ENCODE measurements around the gene ABI3BP. TPM values are rescaled to one million over a fixed set of nuclear protein-coding genes. Genes with fewer than 3 reads are reported as not detected.

Gene ABI3BP
- total and polyA plus RNA-seq, 7 donors, result 1.6 to 23.9 (median 6.9) TPM

DNA sequence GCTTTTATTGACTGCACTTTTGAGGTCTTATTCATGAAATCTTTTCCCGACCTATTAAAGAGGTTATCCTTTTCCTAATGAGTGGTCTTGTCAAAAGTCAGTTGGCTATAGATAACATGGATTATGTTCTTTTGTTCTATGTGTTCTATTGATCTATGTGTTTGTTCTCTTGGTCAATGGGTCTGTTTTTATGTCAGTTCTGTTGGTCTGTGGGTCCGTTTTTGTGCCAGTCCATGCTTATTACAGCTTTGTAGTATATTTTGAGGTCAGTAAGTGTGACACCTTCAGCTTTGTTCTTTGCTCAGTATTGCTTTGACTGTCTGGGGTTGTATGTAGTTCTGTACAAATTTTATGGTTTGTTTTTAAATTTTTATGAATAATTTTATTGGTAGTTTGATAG, 276.2 kb downstream of the ABI3BP start:
- Histone ChIP-seq H3K36me3 (ENCODE audit: insufficient read depth in 1 of 2, low read depth in 1 of 2) (peaks cover 2 to 72% of the 10 kb centered on the region in 2 donors), H3K27ac (no peak overlapping the region), H3K9me3 (no peaks in the 10 kb centered on the region), H3K4me1 (peaks cover 15% of the 10 kb centered on the region), H3K4me3 (no peak overlapping the region), H3K27me3 (ENCODE audit: insufficient read depth in 3 of 3, low read length in 2 of 3) (no peaks in the 10 kb centered on the region)
- no peak for ATAC-seq
- TF ChIP-seq CTCF (IDR thresholded peaks at IDR 0.05), result no peak
- DNase-seq, result no peak
- whole genome bisulfite sequencing, 3 donors, result 83 to 89% (median 87%) methylated on average over 2 of the region's 2 CpGs
- intact Hi-C loops (cut with DNase I), result loop anchor here in 1 of 2 donors (10.0 kb wide), 1 partner anchor 312 kb away; the partner anchor contains the start of genes LNP1 and TOMM70

GRCh38 chr3:100715176-100715575, 278.0 kb downstream of the ABI3BP start:
- intact Hi-C loops (cut with DNase I), result loop anchor here in 1 of 2 donors (10.0 kb wide), 1 partner anchor 310 kb away; the partner anchor contains the start of genes LNP1 and TOMM70
- no peak for ATAC-seq
- H3K27me3 ChIP-seq (ENCODE audit: insufficient read depth in 3 of 3, low read length in 2 of 3), result no peaks in the 10 kb centered on the region
- H3K9me3 ChIP-seq, result no peaks in the 10 kb centered on the region
- peaks cover 30% of the 10 kb centered on the region for H3K4me1 ChIP-seq
- peaks cover 2 to 54% of the 10 kb centered on the region in 2 donors for H3K36me3 ChIP-seq (ENCODE audit: insufficient read depth in 1 of 2, low read depth in 1 of 2)
- TF ChIP-seq CTCF (IDR thresholded peaks at IDR 0.05), result no peak
- H3K27ac ChIP-seq, result no peak overlapping the region
- no peak overlapping the region for H3K4me3 ChIP-seq
- DNase-seq, result no peak

DNA sequence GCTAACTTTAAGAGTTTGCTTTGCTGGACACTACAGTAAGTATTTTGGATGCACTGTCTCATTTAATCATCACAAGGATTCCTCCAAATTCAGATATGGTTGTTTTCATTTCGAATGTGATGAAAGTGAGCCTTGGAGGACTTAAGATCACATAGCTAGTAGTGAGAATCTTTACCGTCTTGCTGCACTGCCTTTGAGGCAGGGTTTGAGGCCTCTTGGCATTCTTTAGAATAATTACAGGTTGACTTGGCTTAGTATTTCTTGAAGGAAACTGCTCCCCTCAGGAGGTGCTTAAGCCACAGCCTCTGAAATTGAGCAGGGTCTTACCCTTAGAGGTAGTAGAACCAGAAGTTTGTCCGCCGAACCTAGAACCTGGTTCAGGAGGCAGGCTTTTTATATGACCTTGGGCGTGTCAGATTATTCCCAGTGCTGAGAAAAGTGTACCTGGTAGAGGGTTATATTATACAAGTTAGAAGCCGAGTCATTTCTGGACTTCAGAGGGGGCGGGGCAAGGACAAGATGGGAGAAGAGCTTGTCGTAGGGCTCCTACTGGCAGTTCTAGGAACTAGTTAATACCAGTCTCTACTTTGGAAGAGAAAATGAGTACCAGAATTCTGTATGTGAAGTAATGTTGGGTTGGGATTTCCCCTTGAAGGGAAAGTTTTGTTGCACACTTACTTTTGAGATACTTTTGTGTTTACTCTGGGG, 282.8 kb downstream of the ABI3BP start:
- ATAC-seq, result no peak
- no peaks in the 10 kb centered on the region for H3K9me3 ChIP-seq
- no peak for TF ChIP-seq CTCF (IDR thresholded peaks at IDR 0.05)
- 27 to 30% (median 28%) methylated on average over 8 of the region's 8 CpGs for WGBS, 3 donors
- peak overlapping the region; percentile 90 for H3K4me3 ChIP-seq
- peak overlapping the region; percentile 93 for H3K27ac ChIP-seq
- DNase-seq, result peak in 1 of 2 donors; percentile 23
- H3K4me1 ChIP-seq, result peaks cover 23% of the 10 kb centered on the region
- intact Hi-C loops (cut with DNase I), result loop anchor here in 1 of 2 donors (10.0 kb wide), 1 partner anchor 306 kb away; the partner anchor contains the start of genes LNP1 and TOMM70
- H3K36me3 ChIP-seq (ENCODE audit: insufficient read depth in 1 of 2, low read depth in 1 of 2), result peaks cover 2 to 20% of the 10 kb centered on the region in 2 donors
- peaks cover 0 to 4% (median 0%) of the 10 kb centered on the region in 3 donors for H3K27me3 ChIP-seq (ENCODE audit: insufficient read depth in 3 of 3, low read length in 2 of 3)

- ATAC-seq (peak in 3 of 4 donors; percentile 11 to 27 (median 14)), DNase-seq (peak; percentile 48 to 65)
- Histone ChIP-seq H3K4me3 (peak overlapping the region; percentile 90), H3K4me1 (peaks cover 23% of the 10 kb centered on the region), H3K9me3 (no peaks in the 10 kb centered on the region), H3K27ac (peak overlapping the region; percentile 93), H3K27me3 (ENCODE audit: insufficient read depth in 3 of 3, low read length in 2 of 3) (peaks cover 0 to 4% (median 0%) of the 10 kb centered on the region in 3 donors), H3K36me3 (ENCODE audit: insufficient read depth in 1 of 2, low read depth in 1 of 2) (peaks cover 2 to 14% of the 10 kb centered on the region in 2 donors)
- no peak for TF ChIP-seq CTCF (IDR thresholded peaks at IDR 0.05)
- intact Hi-C loops (cut with DNase I), result loop anchor here in 1 of 2 donors (10.0 kb wide), 2 partner anchors 305 to 895 kb away; partner anchors contain the start of genes CMSS1, LNP1 and TOMM70
- WGBS, 3 donors, result 0 to 1% (median 1%) methylated on average over 13 to 21 of the region's 23 CpGs
Observed at GRCh38 chr3:100709842-100710260, 283.4 kb downstream of the ABI3BP start.

Measured in psoas muscle (tissue), 8 donors.